Measurements from ENCODE around the gene ZNF621.

- TF ChIP-seq CTCF (IDR thresholded peaks at IDR 0.05; ENCODE audit: poor library complexity) (no peak), EZH2phosphoT487 (IDR thresholded peaks at IDR 0.05; ENCODE audit: low read depth, severe bottlenecking, unreplicated experiment) (no peak)
These were observed 62.1 kb downstream of the ZNF621 start for GRCh38 chr3:40586901-40587300.

All from hepatocyte (in vitro differentiated cells).